Stomach (tissue), 4 donors: ENCODE results near the gene PKNOX2.

Experiments
- CTCF ChIP-seq, 7 experiments: fragments of 450-650 bp in 4 of 7; fragments of 200-600 bp in 3 of 7; sonication (generic) in 3 of 7; IDR thresholded peaks; one replicate each; pipeline ENCODE4 v1.5.1; 2016 to 2019; ENCODE audit warnings: antibody characterized with exemption in 7 of 7, control low read depth in 2 of 7, mild to moderate bottlenecking in 1 of 7
- EP300 ChIP-seq: sonication (generic); formaldehyde crosslinking; IDR thresholded peaks from one replicate; pipeline ENCODE4 v1.6.1; 2017; ENCODE audit warnings: antibody characterized with exemption
- POLR2A ChIP-seq, 4 donors: fragments of 450-650 bp; IDR thresholded peaks; one replicate each; pipeline ENCODE4 v1.6.1; 2016; ENCODE audit warnings: antibody characterized with exemption in 4 of 4, control low read depth in 2 of 4, mild to moderate bottlenecking in 1 of 4, moderate library complexity in 1 of 4
- POLR2AphosphoS5 ChIP-seq, 3 donors: sonication (generic); formaldehyde crosslinking; IDR thresholded peaks; one replicate each; pipeline ENCODE4 v1.6.1; 2016; ENCODE audit warnings: antibody characterized with exemption in 3 of 3

GRCh38 chr11:125281831-125282595, 117.5 kb downstream of the PKNOX2 start:
- TF ChIP-seq CTCF (IDR thresholded peaks at IDR 0.05) (no peak), EP300 (no peak), POLR2AphosphoS5 (IDR thresholded peaks at IDR 0.05) (no peak), POLR2A (IDR thresholded peaks at IDR 0.05) (no peak)
